ENCODE data around the gene OVAAL. TPM values are rescaled to one million over a fixed set of nuclear protein-coding genes. Genes with fewer than 3 reads are reported as not detected.
A peak's percentile ranks its signal among the peaks of the same experiment; 100 is the strongest.

Gene OVAAL
- total RNA-seq, 1 experiment from 2014 or later: not detected

- peak overlapping the region; percentile 18 for H3K27ac Mint-ChIP-seq (ENCODE audit: low read depth, unreplicated experiment)
- no peaks in the 10 kb centered on the region for H3K27me3 Mint-ChIP-seq (ENCODE audit: insufficient read depth, unreplicated experiment)
- H3K4me3 Mint-ChIP-seq (ENCODE audit: unreplicated experiment): no peak overlapping the region
- TF ChIP-seq CTCF (IDR thresholded peaks at IDR 0.05; ENCODE audit: unreplicated experiment): no peak
- no peaks in the 10 kb centered on the region for H3K9me3 Mint-ChIP-seq (ENCODE audit: unreplicated experiment)
- intact Hi-C loops (cut with micrococcal nuclease): no loop called here
- ChIA-PET POLR2A (interaction anchor here (0.8 to 1.2 kb wide), 4 partner anchors 15 to 72 kb away, joined by 3 read pairs; no protein-coding TSS in a partner anchor), CTCF (interaction anchor here (0.6 kb wide), 1 partner anchor 243 kb away, joined by 3 read pairs; no protein-coding TSS in a partner anchor)
- H3K36me3 Mint-ChIP-seq (ENCODE audit: insufficient read depth, unreplicated experiment): no peaks in the 10 kb centered on the region
- H3K4me1 Mint-ChIP-seq (ENCODE audit: insufficient read depth, unreplicated experiment): peaks cover 6% of the 10 kb centered on the region
- BruUV-seq (replicated peaks): no TSS peak
- DNase-seq (ENCODE audit: unreplicated experiment): peak; percentile 26
These were observed 41.6 kb downstream of the OVAAL start for GRCh38 chr1:180600343-180600742.

GRCh38 chr1:180601512-180601911 lies 42.7 kb downstream of the OVAAL start:
- Mint-ChIP-seq H3K36me3 (ENCODE audit: insufficient read depth, unreplicated experiment) (no peaks in the 10 kb centered on the region), H3K9me3 (ENCODE audit: unreplicated experiment) (no peaks in the 10 kb centered on the region), H3K4me3 (ENCODE audit: unreplicated experiment) (no peak overlapping the region), H3K27me3 (ENCODE audit: insufficient read depth, unreplicated experiment) (no peaks in the 10 kb centered on the region), H3K27ac (ENCODE audit: low read depth, unreplicated experiment) (no peak overlapping the region), H3K4me1 (ENCODE audit: insufficient read depth, unreplicated experiment) (peaks cover 6% of the 10 kb centered on the region)
- ChIA-PET CTCF (no interaction called here), POLR2A (interaction anchor here (1.3 kb wide), 1 partner anchor 15 kb away, joined by 3 read pairs; no protein-coding TSS in a partner anchor)
- intact Hi-C loops (cut with micrococcal nuclease): no loop called here
- BruUV-seq (replicated peaks): no TSS peak
- no peak for TF ChIP-seq CTCF (IDR thresholded peaks at IDR 0.05; ENCODE audit: unreplicated experiment)
- no peak for DNase-seq (ENCODE audit: unreplicated experiment)

- no peak for TF ChIP-seq CTCF (IDR thresholded peaks at IDR 0.05; ENCODE audit: unreplicated experiment)
- intact Hi-C loops (cut with micrococcal nuclease): no loop called here
- Mint-ChIP-seq H3K4me3 (ENCODE audit: unreplicated experiment) (no peak overlapping the region), H3K9me3 (ENCODE audit: unreplicated experiment) (no peaks in the 10 kb centered on the region), H3K27ac (ENCODE audit: low read depth, unreplicated experiment) (no peak overlapping the region), H3K36me3 (ENCODE audit: insufficient read depth, unreplicated experiment) (no peaks in the 10 kb centered on the region), H3K27me3 (ENCODE audit: insufficient read depth, unreplicated experiment) (no peaks in the 10 kb centered on the region), H3K4me1 (ENCODE audit: insufficient read depth, unreplicated experiment) (peaks cover 6% of the 10 kb centered on the region)
- BruUV-seq (replicated peaks): no TSS peak
- ChIA-PET POLR2A (interaction anchor here (0.9 kb wide), 1 partner anchor 9 kb away, joined by 3 read pairs; no protein-coding TSS in a partner anchor), CTCF (interaction anchor here (0.6 to 1.4 kb wide), 2 partner anchors 15 to 444 kb away, joined by 3 read pairs; no protein-coding TSS in a partner anchor)
- DNase-seq (ENCODE audit: unreplicated experiment): no peak
These were observed 44.6 kb downstream of the OVAAL start for GRCh38 chr1:180603223-180603849.

GRCh38 chr1:180603850-180604226 lies 45.1 kb downstream of the OVAAL start:
- H3K9me3 Mint-ChIP-seq (ENCODE audit: unreplicated experiment): no peaks in the 10 kb centered on the region
- H3K4me1 Mint-ChIP-seq (ENCODE audit: insufficient read depth, unreplicated experiment): peaks cover 6% of the 10 kb centered on the region
- ChIA-PET CTCF (interaction anchor here (0.6 to 1.4 kb wide), 2 partner anchors 15 to 443 kb away, joined by 3 read pairs; no protein-coding TSS in a partner anchor), POLR2A (interaction anchor here (0.9 kb wide), 1 partner anchor 9 kb away, joined by 3 read pairs; no protein-coding TSS in a partner anchor)
- no peak overlapping the region for H3K27ac Mint-ChIP-seq (ENCODE audit: low read depth, unreplicated experiment)
- no peak for DNase-seq (ENCODE audit: unreplicated experiment)
- TF ChIP-seq CTCF (IDR thresholded peaks at IDR 0.05; ENCODE audit: unreplicated experiment): no peak
- no peaks in the 10 kb centered on the region for H3K27me3 Mint-ChIP-seq (ENCODE audit: insufficient read depth, unreplicated experiment)
- BruUV-seq (replicated peaks): no TSS peak
- intact Hi-C loops (cut with micrococcal nuclease): no loop called here
- no peaks in the 10 kb centered on the region for H3K36me3 Mint-ChIP-seq (ENCODE audit: insufficient read depth, unreplicated experiment)
- no peak overlapping the region for H3K4me3 Mint-ChIP-seq (ENCODE audit: unreplicated experiment)

Measured in MCF 10A (cell line).